ENCODE measurements around the gene PAX3.

The PAX3 gene

GRCh38 chr2:222255090-222255489 lies 43.7 kb downstream of the PAX3 start:
- Histone ChIP-seq H3K27me3 (ENCODE audit: insufficient read depth, low read depth, severe bottlenecking) (no peaks in the 10 kb centered on the region), H3K36me3 (no peaks in the 10 kb centered on the region), H3K9me3 (ENCODE audit: severe bottlenecking) (no peaks in the 10 kb centered on the region), H3K27ac (no peak overlapping the region), H3K4me3 (ENCODE audit: low read depth, low read length) (no peak overlapping the region)
- DNase-seq: no peak
- TF ChIP-seq CTCF (IDR thresholded peaks at IDR 0.05; ENCODE audit: low read depth, low read length): no peak

GRCh38 chr2:222250313-222250712 lies 48.5 kb downstream of the PAX3 start:
- Histone ChIP-seq H3K36me3 (no peaks in the 10 kb centered on the region), H3K27me3 (ENCODE audit: insufficient read depth, low read depth, severe bottlenecking) (no peaks in the 10 kb centered on the region), H3K9me3 (ENCODE audit: severe bottlenecking) (no peaks in the 10 kb centered on the region), H3K4me3 (ENCODE audit: low read depth, low read length) (no peak overlapping the region), H3K27ac (no peak overlapping the region)
- no peak for TF ChIP-seq CTCF (IDR thresholded peaks at IDR 0.05; ENCODE audit: low read depth, low read length)
- no peak for DNase-seq

DNA sequence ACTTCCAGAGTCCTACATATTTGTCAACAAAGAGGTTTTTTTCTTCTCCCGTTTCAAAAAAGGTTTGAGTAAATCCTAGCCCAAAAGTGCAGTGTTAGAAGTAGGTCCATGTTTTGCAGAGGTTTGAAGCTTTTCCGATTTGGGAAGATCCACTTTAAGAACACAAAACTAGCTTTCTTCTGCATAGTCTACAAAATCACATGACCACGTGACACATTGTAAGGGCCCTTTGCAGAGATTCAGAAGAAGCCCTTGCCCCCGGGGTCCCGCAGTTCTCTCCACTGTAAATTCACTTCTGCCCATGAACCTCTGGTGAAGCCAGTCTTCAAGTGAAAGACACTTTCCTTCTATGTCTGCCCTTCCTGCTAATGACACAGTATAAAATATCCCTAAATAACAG lies 49.4 kb downstream of the PAX3 start:
- no peak for TF ChIP-seq CTCF (IDR thresholded peaks at IDR 0.05; ENCODE audit: low read depth, low read length)
- no peak overlapping the region for H3K4me3 ChIP-seq (ENCODE audit: low read depth, low read length)
- no peak overlapping the region for H3K27ac ChIP-seq
- no peak for DNase-seq
- no peaks in the 10 kb centered on the region for H3K36me3 ChIP-seq
- no peaks in the 10 kb centered on the region for H3K27me3 ChIP-seq (ENCODE audit: insufficient read depth, low read depth, severe bottlenecking)
- no peaks in the 10 kb centered on the region for H3K9me3 ChIP-seq (ENCODE audit: severe bottlenecking)

DNA sequence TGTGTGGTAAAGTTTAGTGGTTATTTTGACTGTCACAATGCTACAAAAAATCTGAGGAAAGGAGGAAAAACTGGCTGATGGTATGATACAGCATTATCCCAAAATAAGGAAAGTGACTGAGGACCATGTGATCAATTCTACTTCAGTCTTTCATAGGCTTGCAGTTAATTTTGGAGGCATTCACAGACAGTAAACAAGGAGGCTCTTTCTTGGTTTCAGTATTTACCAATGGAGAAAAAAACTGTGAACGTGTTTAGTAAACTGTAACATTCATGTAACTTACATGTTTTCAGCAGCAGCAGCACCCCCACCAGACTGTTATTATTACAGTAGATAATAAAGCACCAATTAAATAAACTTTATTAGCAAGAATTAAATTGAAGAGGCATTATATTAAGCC lies 50.0 kb downstream of the PAX3 start:
- Histone ChIP-seq H3K9me3 (ENCODE audit: severe bottlenecking) (no peaks in the 10 kb centered on the region), H3K4me3 (ENCODE audit: low read depth, low read length) (no peak overlapping the region), H3K27ac (no peak overlapping the region), H3K27me3 (ENCODE audit: insufficient read depth, low read depth, severe bottlenecking) (no peaks in the 10 kb centered on the region), H3K36me3 (no peaks in the 10 kb centered on the region)
- no peak for TF ChIP-seq CTCF (IDR thresholded peaks at IDR 0.05; ENCODE audit: low read depth, low read length)
- no peak for DNase-seq

- DNase-seq: no peak
- H3K4me3 ChIP-seq (ENCODE audit: low read depth, low read length): no peak overlapping the region
Observed at GRCh38 chr2:222248256-222248655, 50.5 kb downstream of the PAX3 start.

More at GRCh38 chr2:222248256-222248655, 50.5 kb downstream of the PAX3 start:
- Histone ChIP-seq H3K27ac (no peak overlapping the region), H3K36me3 (no peaks in the 10 kb centered on the region), H3K9me3 (ENCODE audit: severe bottlenecking) (no peaks in the 10 kb centered on the region), H3K27me3 (ENCODE audit: insufficient read depth, low read depth, severe bottlenecking) (no peaks in the 10 kb centered on the region)
- TF ChIP-seq CTCF (IDR thresholded peaks at IDR 0.05; ENCODE audit: low read depth, low read length): no peak

All from WERI-Rb-1 (cell line).